OCI-LY1 (cell line): Measurements from ENCODE around the gene TMEM156.

Source experiments
- H2AFZ ChIP-seq: fragments of 200-600 bp; sonication (generic), shearing (Covaris generic); 2 replicates; pipeline ENCODE4 v1.6.0; 2014; ENCODE audit warnings: antibody characterized with exemption, mild to moderate bottlenecking, low read length
- H3F3A ChIP-seq: fragments of 200-600 bp; sonication (generic), shearing (Covaris generic); 2 replicates; pipeline ENCODE4 v1.6.0; 2014; ENCODE audit warnings: mild to moderate bottlenecking, antibody characterized with exemption, low read length, moderate library complexity; ENCODE audit not compliant: insufficient read depth
- H3K27ac ChIP-seq: fragments of 200-600 bp; sonication (generic); 2 replicates; pipeline ENCODE4 v1.5.1; 2014; ENCODE audit warnings: low read length, mixed run types, mild to moderate bottlenecking, low read depth; ENCODE audit not compliant: poor library complexity, severe bottlenecking
- H3K27me3 ChIP-seq: fragments of 200-600 bp; sonication (generic); 2 replicates; pipeline ENCODE4 v1.6.0; 2014; ENCODE audit warnings: antibody characterized with exemption, mild to moderate bottlenecking, low read length, moderate library complexity; ENCODE audit not compliant: insufficient read depth
- H3K36me3 ChIP-seq: fragments of 200-600 bp; sonication (generic); 2 replicates; pipeline ENCODE4 v1.6.1; 2014; ENCODE audit warnings: mild to moderate bottlenecking, antibody characterized with exemption, low read length, moderate library complexity, mixed read lengths; ENCODE audit not compliant: insufficient read depth
- H3K4me1 ChIP-seq: fragments of 200-600 bp; sonication (generic); 2 replicates; pipeline ENCODE4 v1.5.1; 2014; ENCODE audit warnings: mild to moderate bottlenecking, low read length, moderate library complexity; ENCODE audit not compliant: insufficient read depth, severe bottlenecking
- H3K4me2 ChIP-seq: fragments of 200-600 bp; sonication (generic), shearing (Covaris generic); 2 replicates; pipeline ENCODE4 v1.6.1; 2014; ENCODE audit warnings: low read length
- H3K4me3 ChIP-seq: fragments of 200-600 bp; sonication (generic); 2 replicates; pipeline ENCODE4 v1.5.1; 2014; ENCODE audit warnings: low read length, low read depth, mild to moderate bottlenecking, mixed read lengths; ENCODE audit not compliant: poor library complexity, severe bottlenecking
- H3K79me2 ChIP-seq: fragments of 200-600 bp; shearing (Covaris generic); 2 replicates; pipeline ENCODE4 v1.6.1; 2016; ENCODE audit warnings: mixed run types, low read length, mixed read lengths; ENCODE audit not compliant: insufficient read depth
- H3K9ac ChIP-seq: fragments of 200-600 bp; sonication (generic), shearing (Covaris generic); 2 replicates; pipeline ENCODE4 v1.6.1; 2014; ENCODE audit warnings: mild to moderate bottlenecking, low read length, mixed read lengths
- H3K9me2 ChIP-seq: fragments of 200-600 bp; sonication (generic), shearing (Covaris generic); 2 replicates; pipeline ENCODE4 v1.6.1; 2014; ENCODE audit warnings: low read depth, mild to moderate bottlenecking, low read length, mixed read lengths
- H3K9me3 ChIP-seq: fragments of 200-600 bp; shearing (Covaris generic); 2 replicates; pipeline ENCODE4 v1.6.1; 2014; ENCODE audit warnings: low read length, mixed read lengths
- H4K20me1 ChIP-seq: fragments of 200-600 bp; sonication (generic), shearing (Covaris generic); 2 replicates; pipeline ENCODE4 v1.6.0; 2016; ENCODE audit warnings: mild to moderate bottlenecking, low read length; ENCODE audit not compliant: insufficient read depth
- CTCF ChIP-seq: fragments of 200-600 bp; sonication (generic), shearing (Covaris generic); IDR thresholded peaks from 2 replicates; pipeline ENCODE4 v1.5.1; 2017; ENCODE audit warnings: mild to moderate bottlenecking, antibody characterized with exemption, low read length, moderate library complexity, mixed read lengths
- EZH2 ChIP-seq: fragments of 200-600 bp; sonication (generic), shearing (Covaris generic); IDR thresholded peaks from 2 replicates; pipeline ENCODE4 v1.8.0; 2017; ENCODE audit warnings: borderline replicate concordance, mixed run types, mild to moderate bottlenecking, antibody characterized with exemption, low read length, moderate library complexity, mixed read lengths

The TMEM156 gene

DNA sequence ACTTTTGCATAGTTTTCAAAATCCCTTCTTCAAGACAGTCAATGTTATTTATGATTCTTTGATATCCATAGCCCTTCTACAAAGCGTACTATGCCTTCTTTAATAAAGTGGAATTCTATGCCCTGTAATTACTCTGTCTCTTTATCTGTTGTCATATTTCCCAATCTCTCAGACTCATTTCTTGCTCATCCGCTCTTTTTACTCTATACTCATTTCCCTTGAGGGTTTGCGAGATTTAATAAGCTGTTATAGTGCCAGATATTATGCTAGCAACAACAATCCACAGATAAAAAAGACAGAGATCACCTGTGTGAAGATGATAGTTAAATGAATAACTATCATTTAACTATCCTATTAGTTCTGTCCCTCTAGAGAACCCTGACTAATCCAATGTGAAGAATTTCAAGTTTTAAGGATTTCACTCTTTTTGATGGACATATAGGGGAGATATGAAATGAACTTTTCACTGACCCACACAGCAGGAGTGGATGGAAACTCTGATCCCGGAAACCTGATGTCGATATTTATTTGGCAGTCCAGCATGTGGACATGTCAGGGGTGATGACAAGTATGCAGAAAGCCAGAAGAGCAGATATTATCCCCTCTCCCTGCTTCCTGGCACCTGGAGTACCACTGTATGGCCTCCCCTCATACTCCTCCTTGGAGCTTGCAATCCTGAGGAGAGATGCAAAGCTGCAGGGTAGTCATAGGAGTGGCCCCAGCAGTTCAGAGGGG, 49.7 kb downstream of the TMEM156 start:
- no peak overlapping the region for H3K9ac ChIP-seq
- no peak overlapping the region for H3K4me2 ChIP-seq
- H3K27ac ChIP-seq, result no peak overlapping the region
- no peaks in the 10 kb centered on the region for H3K27me3 ChIP-seq
- no peaks in the 10 kb centered on the region for H3K9me3 ChIP-seq
- no peaks in the 10 kb centered on the region for H3K9me2 ChIP-seq
- H4K20me1 ChIP-seq, result no peaks in the 10 kb centered on the region
- no peaks in the 10 kb centered on the region for H3K79me2 ChIP-seq
- no peaks in the 10 kb centered on the region for H3F3A ChIP-seq
- no peak overlapping the region for H3K4me3 ChIP-seq
- H2AFZ ChIP-seq, result no peak overlapping the region
- H3K4me1 ChIP-seq, result peaks cover 31% of the 10 kb centered on the region
- H3K36me3 ChIP-seq, result peaks cover 76% of the 10 kb centered on the region
- TF ChIP-seq EZH2, result no peak
- no peak for TF ChIP-seq CTCF

- Histone ChIP-seq H3K79me2 (no peaks in the 10 kb centered on the region), H3K4me1 (peaks cover 16% of the 10 kb centered on the region), H4K20me1 (no peaks in the 10 kb centered on the region), H3K36me3 (peaks cover 79% of the 10 kb centered on the region), H3K27me3 (no peaks in the 10 kb centered on the region), H3K9me2 (no peaks in the 10 kb centered on the region), H2AFZ (no peak overlapping the region), H3K4me2 (no peak overlapping the region), H3K27ac (no peak overlapping the region), H3K4me3 (no peak overlapping the region), H3K9me3 (no peaks in the 10 kb centered on the region), H3K9ac (no peak overlapping the region), H3F3A (no peaks in the 10 kb centered on the region)
- TF ChIP-seq EZH2 (no peak), CTCF (no peak)
These were observed 51.1 kb downstream of the TMEM156 start for GRCh38 chr4:38980903-38981676.

DNA sequence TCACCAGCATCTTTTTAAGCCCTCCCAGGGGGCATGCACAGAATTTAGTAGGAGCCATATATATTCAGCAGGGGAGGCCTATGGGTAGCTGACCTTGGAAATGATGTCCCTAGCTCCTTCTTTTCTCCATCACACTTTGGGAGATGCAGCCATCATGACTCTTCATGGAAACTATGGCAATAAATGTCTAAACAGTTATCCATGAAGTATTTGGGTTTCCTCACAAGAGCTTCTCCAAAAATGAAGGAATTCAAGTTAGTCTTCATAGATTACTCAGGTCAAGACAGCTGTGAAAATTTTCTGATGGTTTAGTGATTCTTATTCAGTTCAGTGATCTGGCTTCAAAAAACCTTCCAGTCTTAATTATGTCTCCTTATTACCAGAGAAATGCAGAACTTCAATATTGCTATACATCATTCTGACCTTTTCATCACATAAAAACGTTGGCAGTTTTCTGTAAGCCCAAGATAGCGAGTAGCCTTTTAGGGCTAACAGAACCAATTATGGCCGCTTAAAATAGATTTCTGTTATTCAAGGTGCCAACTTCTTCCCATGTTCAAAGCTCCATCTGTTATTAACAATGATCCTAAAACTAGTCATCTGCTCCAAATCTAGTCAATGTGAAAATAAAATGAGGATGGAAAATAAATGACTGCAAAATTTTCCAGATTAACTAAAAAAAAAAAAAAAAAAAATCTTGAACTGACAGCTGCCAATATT, 52.5 kb downstream of the TMEM156 start:
- Histone ChIP-seq H3K36me3 (peaks cover 66% of the 10 kb centered on the region), H4K20me1 (no peaks in the 10 kb centered on the region), H3K27ac (no peak overlapping the region), H2AFZ (no peak overlapping the region), H3K4me3 (no peak overlapping the region), H3K79me2 (no peaks in the 10 kb centered on the region), H3K9ac (no peak overlapping the region), H3K4me1 (peaks cover 2% of the 10 kb centered on the region), H3K27me3 (no peaks in the 10 kb centered on the region), H3K4me2 (no peak overlapping the region), H3K9me3 (no peaks in the 10 kb centered on the region), H3K9me2 (no peaks in the 10 kb centered on the region), H3F3A (no peaks in the 10 kb centered on the region)
- no peak for TF ChIP-seq CTCF
- TF ChIP-seq EZH2, result no peak
